ENCODE data around the gene SYTL1. TPM values are rescaled to one million over a fixed set of nuclear protein-coding genes. Genes with fewer than 3 reads are reported as not detected.

Gene SYTL1, protein sequence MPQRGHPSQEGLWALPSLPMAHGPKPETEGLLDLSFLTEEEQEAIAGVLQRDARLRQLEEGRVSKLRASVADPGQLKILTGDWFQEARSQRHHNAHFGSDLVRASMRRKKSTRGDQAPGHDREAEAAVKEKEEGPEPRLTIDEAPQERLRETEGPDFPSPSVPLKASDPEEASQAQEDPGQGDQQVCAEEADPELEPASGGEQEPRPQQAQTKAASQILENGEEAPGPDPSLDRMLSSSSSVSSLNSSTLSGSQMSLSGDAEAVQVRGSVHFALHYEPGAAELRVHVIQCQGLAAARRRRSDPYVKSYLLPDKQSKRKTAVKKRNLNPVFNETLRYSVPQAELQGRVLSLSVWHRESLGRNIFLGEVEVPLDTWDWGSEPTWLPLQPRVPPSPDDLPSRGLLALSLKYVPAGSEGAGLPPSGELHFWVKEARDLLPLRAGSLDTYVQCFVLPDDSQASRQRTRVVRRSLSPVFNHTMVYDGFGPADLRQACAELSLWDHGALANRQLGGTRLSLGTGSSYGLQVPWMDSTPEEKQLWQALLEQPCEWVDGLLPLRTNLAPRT
- total RNA-seq (2022; extraction: Qiagen RNA extraction; ENCODE audit: low read depth): 0.10 to 0.68 TPM (median 0.35 TPM) in 5 replicates

DNA sequence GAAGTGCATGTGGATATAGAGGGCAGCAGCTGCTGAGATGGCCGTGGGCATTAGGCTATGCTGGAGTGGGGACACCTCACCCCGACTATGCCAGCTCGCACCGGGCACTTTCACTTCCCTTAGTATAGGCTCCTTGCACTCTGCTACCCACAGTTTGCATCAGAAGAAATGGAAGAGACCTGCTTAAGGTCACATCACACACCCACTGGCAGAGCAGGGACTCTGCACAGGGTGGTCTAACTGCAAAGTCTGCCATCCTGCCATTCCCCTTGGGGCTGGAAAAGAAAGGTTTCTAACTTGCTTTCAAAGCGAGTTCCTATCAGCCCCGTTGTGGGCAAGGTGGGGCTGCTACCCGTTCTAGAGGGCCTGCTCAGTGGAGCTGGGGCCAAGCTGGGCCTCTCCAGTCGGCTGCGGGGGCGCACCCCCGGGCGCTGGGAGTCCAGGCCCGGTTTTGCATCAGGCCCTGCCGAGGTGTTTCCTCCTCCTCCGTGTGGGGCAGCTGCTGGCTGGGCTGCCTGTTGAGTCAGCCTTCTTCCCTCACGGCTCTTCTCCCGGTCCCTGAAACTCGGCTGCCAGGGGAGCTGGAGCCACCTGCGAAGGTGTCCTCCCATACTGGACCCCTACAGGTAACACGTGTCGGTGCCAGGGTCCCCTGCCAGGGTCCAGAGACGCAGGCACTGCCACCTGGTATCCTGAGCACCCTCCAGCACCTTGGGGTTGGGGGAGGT, at the start of gene SYTL1:
Gene SYTL1 (plus strand): TSS at position 498 of the 728 bp plus-strand sequence. CDS start 3,313 bp downstream, outside the sequence.

DNA sequence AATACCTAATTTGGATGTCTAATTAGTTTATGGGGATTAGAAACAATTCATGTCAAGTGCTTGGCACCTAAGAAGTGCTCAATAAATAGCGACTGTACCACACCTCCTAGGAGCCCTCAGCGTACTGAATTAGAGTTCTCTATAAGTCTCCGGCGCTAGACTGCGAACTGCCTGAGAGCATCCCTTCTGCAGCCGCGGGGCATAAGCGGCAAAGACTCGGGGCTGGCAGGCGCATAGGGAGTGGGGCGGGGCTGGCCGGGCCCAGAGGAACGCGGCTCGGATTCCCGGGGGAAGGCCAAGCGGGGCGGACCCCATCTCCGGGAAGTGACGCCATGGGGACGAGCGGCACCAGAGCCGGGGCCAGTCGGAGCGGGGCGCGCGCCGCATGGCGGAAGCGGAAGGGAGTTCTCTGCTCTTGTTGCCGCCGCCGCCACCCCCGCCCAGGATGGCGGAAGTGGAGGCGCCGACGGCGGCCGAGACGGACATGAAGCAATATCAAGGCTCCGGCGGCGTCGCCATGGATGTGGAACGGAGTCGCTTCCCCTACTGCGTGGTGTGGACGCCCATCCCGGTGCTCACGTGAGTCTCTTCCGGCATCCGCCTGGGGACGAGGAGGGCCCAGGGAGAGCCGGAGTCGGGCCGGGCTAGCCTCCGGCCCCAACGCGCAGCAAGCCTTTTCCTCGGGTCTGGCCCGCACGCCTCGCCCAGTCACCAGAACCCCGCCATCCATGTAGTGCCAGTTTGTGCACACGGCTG, 19.8 kb upstream of the SYTL1 start, which contains the start of gene TMEM222:
Gene TMEM222 (plus strand): TSS at position 351 of the 756 bp plus-strand sequence. CDS start 35 bp downstream, at position 386.

DNA sequence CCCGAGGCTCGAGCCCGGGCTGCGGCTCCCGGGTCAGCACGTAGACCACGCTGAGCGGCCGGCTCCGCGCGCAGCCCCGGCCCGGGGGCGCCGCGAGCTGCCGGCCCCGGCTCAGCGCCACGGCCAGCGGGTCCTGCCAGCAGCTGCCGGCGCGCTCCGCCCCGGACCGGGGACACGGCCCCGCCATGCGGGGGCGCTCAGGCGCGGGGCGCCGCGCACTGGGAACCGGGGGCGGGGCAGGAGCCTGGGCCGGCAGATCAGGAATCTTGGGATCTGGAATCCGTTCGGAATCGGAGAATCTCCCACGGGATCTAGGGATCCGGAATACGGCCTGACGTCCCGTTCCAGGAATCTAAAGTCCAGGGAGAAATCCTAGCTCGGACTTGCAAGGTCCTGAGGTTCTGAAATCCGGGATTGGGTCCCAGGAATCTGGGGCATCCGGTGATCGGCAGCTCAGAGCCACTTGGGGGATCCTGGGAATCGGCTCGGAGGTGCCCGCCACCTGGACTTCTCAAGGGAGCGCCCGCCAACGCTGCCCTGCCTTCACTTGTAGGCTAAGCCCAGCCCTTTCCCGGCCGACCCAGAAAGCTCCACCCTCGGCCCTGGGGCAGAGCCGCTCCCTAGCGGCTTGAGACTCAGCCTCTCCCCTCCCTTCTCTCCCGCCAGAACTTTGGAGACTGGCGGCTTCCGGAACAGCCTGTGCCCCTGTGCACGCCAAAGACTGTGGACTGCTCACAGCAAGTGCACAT, 24.8 kb downstream of the SYTL1 start, which contains the start of gene MAP3K6:
Gene MAP3K6 (minus strand): TSS at position 551 of the 749 bp plus-strand sequence. CDS start 364 bp downstream, at position 187.

DNA sequence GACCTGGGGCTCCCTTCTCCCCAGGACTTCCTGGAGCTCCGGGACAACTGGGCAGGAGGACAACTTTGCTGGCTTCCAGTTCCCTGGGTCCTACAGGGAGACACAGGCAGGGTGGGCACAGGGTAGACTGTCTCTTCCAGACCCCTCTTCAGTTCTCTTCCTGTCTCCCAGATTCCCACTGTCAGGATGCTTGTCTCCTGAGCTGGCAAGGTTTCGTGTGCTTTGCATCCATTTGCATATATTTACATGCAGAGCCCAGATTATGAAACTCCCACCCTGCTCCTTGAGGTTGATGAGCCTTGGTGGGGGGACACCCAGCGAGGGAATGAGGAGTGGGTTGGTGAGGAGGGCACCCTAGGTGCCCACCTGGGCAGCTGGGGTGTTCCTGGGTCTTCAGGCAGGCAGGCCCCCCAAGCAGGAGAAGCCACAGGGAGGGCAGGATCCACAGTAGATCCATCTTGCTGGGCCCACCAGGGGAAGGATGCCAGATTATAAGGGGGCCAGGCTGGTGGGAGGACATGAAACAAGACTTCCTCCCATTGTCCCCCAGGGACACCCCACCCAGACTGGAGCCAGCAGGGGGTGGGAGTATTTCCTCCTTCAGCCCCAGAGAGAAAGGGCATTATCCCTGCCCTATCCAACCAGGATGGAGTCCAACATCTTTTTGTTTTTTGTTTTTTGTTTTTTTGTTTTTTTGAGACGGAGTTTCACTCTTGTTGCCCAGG, 32.7 kb downstream of the SYTL1 start, which contains the start of gene FCN3:
Gene FCN3 (minus strand): TSS at position 463 of the 725 bp plus-strand sequence. CDS start 6 bp downstream, at position 457.

DNA sequence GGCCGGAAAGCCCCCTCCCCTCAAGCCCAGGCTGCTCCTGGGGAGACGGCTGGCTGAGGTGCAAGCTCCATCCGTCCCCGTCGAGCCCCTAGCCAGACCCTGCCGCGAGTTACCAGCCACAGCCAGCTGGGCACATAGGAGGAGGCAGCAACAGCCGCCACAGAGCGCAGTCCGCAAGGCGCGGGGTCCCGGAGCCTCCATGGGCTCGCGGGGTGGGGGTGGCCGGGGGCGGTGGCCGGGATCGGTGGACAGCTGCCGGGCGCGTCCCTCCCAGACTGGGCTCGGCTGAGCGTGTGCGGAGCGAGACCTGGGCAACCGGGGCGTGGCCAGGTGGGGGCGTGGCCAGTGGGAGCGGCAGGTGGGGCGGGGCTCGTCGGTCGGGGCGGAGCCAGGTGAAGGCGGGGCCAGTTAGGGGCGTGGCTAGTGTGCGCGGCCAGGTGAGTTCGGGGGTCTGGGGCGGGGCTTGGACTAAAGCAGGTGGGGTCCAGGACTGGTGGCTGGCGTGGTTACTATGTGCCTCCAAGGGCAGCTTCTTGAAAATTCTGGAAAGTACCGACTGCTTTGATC, 41.3 kb downstream of the SYTL1 start, which contains the start of gene CD164L2:
Gene CD164L2 (minus strand): TSS at position 295 of the 567 bp plus-strand sequence. CDS start 94 bp downstream, at position 201.

DNA sequence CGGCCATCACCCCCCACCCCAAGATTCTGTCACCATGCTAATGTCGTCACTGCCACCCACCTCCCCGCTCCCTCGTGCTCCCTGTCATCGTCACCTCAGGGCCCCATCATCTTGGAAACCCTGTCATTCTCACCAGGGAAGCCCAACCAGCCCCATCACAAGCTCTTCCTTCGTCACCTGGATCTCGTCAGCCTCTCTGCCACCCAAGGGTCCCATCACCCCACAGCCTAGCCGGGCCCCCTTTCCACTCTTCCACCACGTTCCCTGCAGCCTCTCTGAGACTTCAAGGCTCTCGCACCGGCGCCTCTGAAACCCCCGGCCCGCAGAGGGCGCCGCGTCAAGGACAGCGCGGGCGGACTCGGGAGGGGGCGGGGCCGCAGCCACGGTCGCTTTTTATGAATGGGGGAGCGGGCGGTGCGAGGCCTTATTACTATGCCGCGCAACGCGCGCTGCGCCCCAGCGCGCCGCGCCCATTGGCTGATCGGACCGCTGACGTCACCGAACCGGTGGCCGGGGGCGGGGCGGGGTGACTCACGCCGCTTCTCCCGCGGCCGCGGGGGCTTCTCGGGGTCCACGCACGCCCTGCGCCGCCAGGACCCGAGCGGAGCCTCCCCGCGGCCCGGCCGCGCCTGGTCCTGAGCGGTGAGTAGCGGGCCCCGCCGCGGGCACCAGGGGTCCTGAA, 50.4 kb downstream of the SYTL1 start, which contains the start of gene GPR3:
Gene GPR3 (plus strand): TSS at position 527 of the 682 bp plus-strand sequence. CDS start 1,177 bp downstream, outside the sequence.

Other genes with a start within 250 kb of the SYTL1 start
- gene SLC9A1, start 186.9 kb upstream of the SYTL1 start, total RNA-seq (2022; extraction: Qiagen RNA extraction; ENCODE audit: low read depth): 11.3 to 13.2 TPM (median 12.5 TPM) in 5 replicates
- gene WDTC1, start 107.4 kb upstream of the SYTL1 start, total RNA-seq (2022; extraction: Qiagen RNA extraction; ENCODE audit: low read depth): 6.4 to 9.4 TPM (median 7.7 TPM) in 5 replicates
- gene TMEM222, start 19.9 kb upstream of the SYTL1 start, total RNA-seq (2022; extraction: Qiagen RNA extraction; ENCODE audit: low read depth): 41.7 to 52.0 TPM (median 46.5 TPM) in 5 replicates
- 5.9 to 11.0 TPM (median 9.1 TPM) in 5 replicates for gene MAP3K6, start 24.9 kb downstream of the SYTL1 start, total RNA-seq (2022; extraction: Qiagen RNA extraction; ENCODE audit: low read depth)
- gene FCN3, start 32.8 kb downstream of the SYTL1 start, total RNA-seq (2022; extraction: Qiagen RNA extraction; ENCODE audit: low read depth): not detected in 5 replicates
- gene CD164L2, start 41.3 kb downstream of the SYTL1 start, total RNA-seq (2022; extraction: Qiagen RNA extraction; ENCODE audit: low read depth): not detected in 5 replicates
- 1.7 to 2.4 TPM (median 1.9 TPM) in 5 replicates for gene GPR3, start 50.6 kb downstream of the SYTL1 start, total RNA-seq (2022; extraction: Qiagen RNA extraction; ENCODE audit: low read depth)
- 44.9 to 52.2 TPM (median 50.7 TPM) in 5 replicates for gene WASF2, start 148.1 kb downstream of the SYTL1 start, total RNA-seq (2022; extraction: Qiagen RNA extraction; ENCODE audit: low read depth)

Data from A549 treated with DMSO at 1 μM for 4 hours (cell line).